Measurements from ENCODE around the gene SHQ1. TPM values are rescaled to one million over a fixed set of nuclear protein-coding genes. Genes with fewer than 3 reads are reported as not detected.

The SHQ1 gene
- total RNA-seq, 2 experiments from 2014 or later, result 26.4 to 31.3 TPM

- POLR2A ChIA-PET, result no interaction called here
- Mint-ChIP-seq H3K36me3 (ENCODE audit: low read depth) (peaks cover 21% of the 10 kb centered on the region), H3K27me3 (no peaks in the 10 kb centered on the region), H3K9me3 (ENCODE audit: low read depth) (no peaks in the 10 kb centered on the region), H3K4me3 (no peak overlapping the region), H3K4me1 (peaks cover 25% of the 10 kb centered on the region), H3K27ac (peak overlapping the region; percentile 38)
- ATAC-seq (no peak), DNase-seq (no peak)
- intact Hi-C loops (cut with DNase I, micrococcal nuclease), result loop anchor here in 1 of 2 experiments (10.0 kb wide), 1 partner anchor 553 kb away; no protein-coding TSS in a partner anchor
- CTCF ChIA-PET, result interaction anchor here (0.5 to 7.0 kb wide), 9 partner anchors 8 to 943 kb away, joined by 3 to 59 read pairs (median 4); no protein-coding TSS in a partner anchor
Observed at GRCh38 chr3:72818092-72818773, 30.0 kb downstream of the SHQ1 start.

- no peaks in the 10 kb centered on the region for H3K27me3 Mint-ChIP-seq
- intact Hi-C loops (cut with DNase I, micrococcal nuclease), result loop anchor here in 1 of 2 experiments (10.0 kb wide), 1 partner anchor 552 kb away; no protein-coding TSS in a partner anchor
- CTCF ChIA-PET, result interaction anchor here (0.5 to 0.7 kb wide), 2 partner anchors 10 to 62 kb away, joined by 3 read pairs; no protein-coding TSS in a partner anchor
- POLR2A ChIA-PET, result no interaction called here
- DNase-seq (peak; percentile 48), ATAC-seq (peak; percentile 68)
- peaks cover 27% of the 10 kb centered on the region for H3K36me3 Mint-ChIP-seq (ENCODE audit: low read depth)
- no peak overlapping the region for H3K4me3 Mint-ChIP-seq
- H3K9me3 Mint-ChIP-seq (ENCODE audit: low read depth), result no peaks in the 10 kb centered on the region
- no peak overlapping the region for H3K27ac Mint-ChIP-seq
- peaks cover 25% of the 10 kb centered on the region for H3K4me1 Mint-ChIP-seq
Observed at GRCh38 chr3:72816862-72817355, 31.3 kb downstream of the SHQ1 start.

- peaks cover 19% of the 10 kb centered on the region for H3K4me1 Mint-ChIP-seq
- no peaks in the 10 kb centered on the region for H3K9me3 Mint-ChIP-seq (ENCODE audit: low read depth)
- peaks cover 29% of the 10 kb centered on the region for H3K36me3 Mint-ChIP-seq (ENCODE audit: low read depth)
- ATAC-seq (no peak), DNase-seq (no peak)
- intact Hi-C loops (cut with DNase I, micrococcal nuclease), result loop anchor here in 1 of 2 experiments (10.0 kb wide), 1 partner anchor 550 kb away; no protein-coding TSS in a partner anchor
- POLR2A ChIA-PET, result no interaction called here
- H3K4me3 Mint-ChIP-seq, result no peak overlapping the region
- CTCF ChIA-PET, result no interaction called here
- H3K27me3 Mint-ChIP-seq, result no peaks in the 10 kb centered on the region
- no peak overlapping the region for H3K27ac Mint-ChIP-seq
Observed at GRCh38 chr3:72814308-72814707, 33.9 kb downstream of the SHQ1 start.

GRCh38 chr3:72812201-72812600 is 36.0 kb downstream of the SHQ1 start:
- DNase-seq (no peak), ATAC-seq (no peak)
- no peaks in the 10 kb centered on the region for H3K9me3 Mint-ChIP-seq (ENCODE audit: low read depth)
- ChIA-PET POLR2A (no interaction called here), CTCF (interaction anchor here (0.6 to 1.7 kb wide), 5 partner anchors 9 to 380 kb away, joined by 3 to 8 read pairs (median 6); no protein-coding TSS in a partner anchor)
- no peak overlapping the region for H3K4me3 Mint-ChIP-seq
- H3K36me3 Mint-ChIP-seq (ENCODE audit: low read depth), result peaks cover 34% of the 10 kb centered on the region
- no peak overlapping the region for H3K27ac Mint-ChIP-seq
- H3K4me1 Mint-ChIP-seq, result peaks cover 8% of the 10 kb centered on the region
- intact Hi-C loops (cut with DNase I, micrococcal nuclease), result loop anchor here in 1 of 2 experiments (10.0 kb wide), 1 partner anchor 547 kb away; no protein-coding TSS in a partner anchor
- H3K27me3 Mint-ChIP-seq, result no peaks in the 10 kb centered on the region

- H3K4me1 Mint-ChIP-seq, result peaks cover 3% of the 10 kb centered on the region
- DNase-seq, result no peak
- intact Hi-C loops (cut with DNase I, micrococcal nuclease), result loop anchor here in 1 of 2 experiments (10.0 kb wide), 1 partner anchor 547 kb away; no protein-coding TSS in a partner anchor
- no peak for ATAC-seq
- CTCF ChIA-PET, result interaction anchor here (0.8 to 1.7 kb wide), 5 partner anchors 8 to 732 kb away, joined by 3 to 10 read pairs (median 7); no protein-coding TSS in a partner anchor
- H3K4me3 Mint-ChIP-seq, result no peak overlapping the region
- peaks cover 31% of the 10 kb centered on the region for H3K36me3 Mint-ChIP-seq (ENCODE audit: low read depth)
- POLR2A ChIA-PET, result no interaction called here
- H3K27ac Mint-ChIP-seq, result no peak overlapping the region
- H3K27me3 Mint-ChIP-seq, result no peaks in the 10 kb centered on the region
- H3K9me3 Mint-ChIP-seq (ENCODE audit: low read depth), result no peaks in the 10 kb centered on the region
Observed at GRCh38 chr3:72811571-72811970, 36.7 kb downstream of the SHQ1 start.

GRCh38 chr3:72810659-72811434 is 37.4 kb downstream of the SHQ1 start:
- POLR2A ChIA-PET, result no interaction called here
- Mint-ChIP-seq H3K9me3 (ENCODE audit: low read depth) (no peaks in the 10 kb centered on the region), H3K4me3 (no peak overlapping the region), H3K27me3 (no peaks in the 10 kb centered on the region), H3K36me3 (ENCODE audit: low read depth) (peaks cover 29% of the 10 kb centered on the region), H3K27ac (no peak overlapping the region), H3K4me1 (peaks cover 3% of the 10 kb centered on the region)
- peak; percentile 47 for ATAC-seq
- CTCF ChIA-PET, result interaction anchor here (0.8 to 1.7 kb wide), 3 partner anchors 9 to 731 kb away, joined by 3 to 10 read pairs (median 8); no protein-coding TSS in a partner anchor
- intact Hi-C loops (cut with DNase I, micrococcal nuclease), result loop anchor here in 1 of 2 experiments (10.0 kb wide), 1 partner anchor 546 kb away; no protein-coding TSS in a partner anchor
- no peak for DNase-seq

- ATAC-seq (no peak), DNase-seq (no peak)
- intact Hi-C loops (cut with DNase I, micrococcal nuclease), result loop anchor here in 1 of 2 experiments (10.0 kb wide), 1 partner anchor 545 kb away; no protein-coding TSS in a partner anchor
- Mint-ChIP-seq H3K27ac (no peak overlapping the region), H3K27me3 (no peaks in the 10 kb centered on the region), H3K4me3 (no peak overlapping the region), H3K4me1 (peaks cover 3% of the 10 kb centered on the region), H3K9me3 (ENCODE audit: low read depth) (no peaks in the 10 kb centered on the region), H3K36me3 (ENCODE audit: low read depth) (peaks cover 24% of the 10 kb centered on the region)
- CTCF ChIA-PET, result interaction anchor here (1.7 kb wide), 1 partner anchor 10 kb away, joined by 10 read pairs; no protein-coding TSS in a partner anchor
- POLR2A ChIA-PET, result no interaction called here
Observed at GRCh38 chr3:72810063-72810462, 38.2 kb downstream of the SHQ1 start.

- H3K4me3 Mint-ChIP-seq, result no peak overlapping the region
- ChIA-PET POLR2A (interaction anchor here (0.6 kb wide), 1 partner anchor 1093 kb away, joined by 4 read pairs; no protein-coding TSS in a partner anchor), CTCF (interaction anchor here (0.6 kb wide), 1 partner anchor 9 kb away, joined by 3 read pairs; no protein-coding TSS in a partner anchor)
- no peaks in the 10 kb centered on the region for H3K27me3 Mint-ChIP-seq
- peaks cover 27% of the 10 kb centered on the region for H3K4me1 Mint-ChIP-seq
- peaks cover 28% of the 10 kb centered on the region for H3K36me3 Mint-ChIP-seq (ENCODE audit: low read depth)
- intact Hi-C loops (cut with DNase I, micrococcal nuclease), result no loop called here
- no peak overlapping the region for H3K27ac Mint-ChIP-seq
- DNase-seq (no peak), ATAC-seq (no peak)
- H3K9me3 Mint-ChIP-seq (ENCODE audit: low read depth), result no peaks in the 10 kb centered on the region
Observed at GRCh38 chr3:72804361-72804760, 43.9 kb downstream of the SHQ1 start.

GRCh38 chr3:72803573-72803972 is 44.7 kb downstream of the SHQ1 start:
- Mint-ChIP-seq H3K4me1 (peaks cover 27% of the 10 kb centered on the region), H3K27ac (no peak overlapping the region), H3K4me3 (no peak overlapping the region), H3K36me3 (ENCODE audit: low read depth) (peaks cover 27% of the 10 kb centered on the region), H3K27me3 (no peaks in the 10 kb centered on the region), H3K9me3 (ENCODE audit: low read depth) (no peaks in the 10 kb centered on the region)
- CTCF ChIA-PET, result interaction anchor here (0.6 to 1.0 kb wide), 2 partner anchors 8 to 436 kb away, joined by 3 read pairs; no protein-coding TSS in a partner anchor
- DNase-seq (no peak), ATAC-seq (no peak)
- intact Hi-C loops (cut with DNase I, micrococcal nuclease), result no loop called here
- POLR2A ChIA-PET, result no interaction called here

GRCh38 chr3:72802001-72802400 is 46.2 kb downstream of the SHQ1 start:
- Mint-ChIP-seq H3K27ac (no peak overlapping the region), H3K4me1 (peaks cover 30% of the 10 kb centered on the region), H3K27me3 (no peaks in the 10 kb centered on the region), H3K4me3 (no peak overlapping the region), H3K9me3 (ENCODE audit: low read depth) (no peaks in the 10 kb centered on the region), H3K36me3 (ENCODE audit: low read depth) (peaks cover 29% of the 10 kb centered on the region)
- ATAC-seq (no peak), DNase-seq (no peak)
- intact Hi-C loops (cut with DNase I, micrococcal nuclease), result no loop called here
- POLR2A ChIA-PET, result no interaction called here
- CTCF ChIA-PET, result interaction anchor here (0.9 to 1.1 kb wide), 3 partner anchors 19 to 48 kb away, joined by 3 to 6 read pairs (median 5); no protein-coding TSS in a partner anchor

GRCh38 chr3:72800869-72801268 is 47.4 kb downstream of the SHQ1 start:
- H3K4me3 Mint-ChIP-seq, result no peak overlapping the region
- no peaks in the 10 kb centered on the region for H3K27me3 Mint-ChIP-seq
- peaks cover 30% of the 10 kb centered on the region for H3K4me1 Mint-ChIP-seq
- no peaks in the 10 kb centered on the region for H3K9me3 Mint-ChIP-seq (ENCODE audit: low read depth)
- intact Hi-C loops (cut with DNase I, micrococcal nuclease), result no loop called here
- CTCF ChIA-PET, result interaction anchor here (0.9 to 1.5 kb wide), 5 partner anchors 20 to 255 kb away, joined by 3 to 5 read pairs (median 3); no protein-coding TSS in a partner anchor
- H3K27ac Mint-ChIP-seq, result peak overlapping the region; percentile 37
- POLR2A ChIA-PET, result interaction anchor here (0.7 kb wide), 1 partner anchor 61 kb away, joined by 3 read pairs; no protein-coding TSS in a partner anchor
- peaks cover 29% of the 10 kb centered on the region for H3K36me3 Mint-ChIP-seq (ENCODE audit: low read depth)
- ATAC-seq (peak; percentile 91), DNase-seq (no peak)

Data from activated CD4-positive, alpha-beta T cell treated with anti-CD3 and anti-CD28 coated beads for 36 hours (primary cell).